ENCODE results near the gene TAMM41. TPM values are rescaled to one million over a fixed set of nuclear protein-coding genes. Genes with fewer than 3 reads are reported as not detected.

TAMM41 gene
- total and polyA plus RNA-seq, 4 donors, result 9.2 to 20.6 (median 13.0) TPM

- no peak for ATAC-seq (ENCODE audit: insufficient read depth, low FRiP score)
- Histone ChIP-seq H3K4me3 (no peak overlapping the region), H3K27ac (ENCODE audit: low read depth in 1 of 2, low read length in 1 of 2) (no peak overlapping the region), H3K36me3 (ENCODE audit: control insufficient read depth in 4 of 4, insufficient read depth in 4 of 4, low read length in 4 of 4) (no peaks in the 10 kb centered on the region), H3K27me3 (ENCODE audit: control insufficient read depth in 3 of 3, insufficient read depth in 3 of 3, low read length in 2 of 3) (no peaks in the 10 kb centered on the region), H3K9ac (ENCODE audit: insufficient read depth in 1 of 2, low read length in 2 of 2) (peak overlapping the region in 1 of 2 donors; percentile 78), H3K4me1 (ENCODE audit: control insufficient read depth in 5 of 5, insufficient read depth in 5 of 5, low read length in 5 of 5) (peaks cover 0 to 14% (median 6%) of the 10 kb centered on the region in 5 donors), H3K9me3 (ENCODE audit: control insufficient read depth in 4 of 4, insufficient read depth in 3 of 4, low read length in 3 of 4) (no peaks in the 10 kb centered on the region)
- 78% methylated on average over 10 of the region's 10 CpGs for WGBS, 2 donors
- TF ChIP-seq CTCF (IDR thresholded peaks at IDR 0.05; ENCODE audit: control extremely low read depth, extremely low read depth), result no peak
- DNase-seq, result no peak
These were observed 76.8 kb downstream of the TAMM41 start for GRCh38 chr3:11769704-11770476.

- Histone ChIP-seq H3K27me3 (ENCODE audit: control insufficient read depth in 3 of 3, insufficient read depth in 3 of 3, low read length in 2 of 3) (no peaks in the 10 kb centered on the region), H3K4me3 (no peak overlapping the region), H3K4me1 (ENCODE audit: control insufficient read depth in 5 of 5, insufficient read depth in 5 of 5, low read length in 5 of 5) (peaks cover 0 to 14% (median 6%) of the 10 kb centered on the region in 5 donors), H3K27ac (ENCODE audit: low read depth in 1 of 2, low read length in 1 of 2) (no peak overlapping the region), H3K9ac (ENCODE audit: insufficient read depth in 1 of 2, low read length in 2 of 2) (no peak overlapping the region), H3K9me3 (ENCODE audit: control insufficient read depth in 4 of 4, insufficient read depth in 3 of 4, low read length in 3 of 4) (no peaks in the 10 kb centered on the region), H3K36me3 (ENCODE audit: control insufficient read depth in 4 of 4, insufficient read depth in 4 of 4, low read length in 4 of 4) (no peaks in the 10 kb centered on the region)
- 96 to 97% methylated on average over 3 of the region's 3 CpGs for WGBS, 2 donors
- no peak for TF ChIP-seq CTCF (IDR thresholded peaks at IDR 0.05; ENCODE audit: control extremely low read depth, extremely low read depth)
- no peak for ATAC-seq (ENCODE audit: insufficient read depth, low FRiP score)
- DNase-seq, result no peak
These were observed 78.1 kb downstream of the TAMM41 start for GRCh38 chr3:11768604-11769003.

- H3K36me3 ChIP-seq (ENCODE audit: control insufficient read depth in 4 of 4, insufficient read depth in 4 of 4, low read length in 4 of 4), result no peaks in the 10 kb centered on the region
- ATAC-seq (ENCODE audit: insufficient read depth, low FRiP score) (no peak), DNase-seq (no peak)
- no peak overlapping the region for H3K27ac ChIP-seq (ENCODE audit: low read depth in 1 of 2, low read length in 1 of 2)
- no peak overlapping the region for H3K4me3 ChIP-seq
- H3K9ac ChIP-seq (ENCODE audit: insufficient read depth in 1 of 2, low read length in 2 of 2), result no peak overlapping the region
- no peak for TF ChIP-seq CTCF (IDR thresholded peaks at IDR 0.05; ENCODE audit: control extremely low read depth, extremely low read depth)
- peaks cover 0 to 3% (median under 1%) of the 10 kb centered on the region in 5 donors for H3K4me1 ChIP-seq (ENCODE audit: control insufficient read depth in 5 of 5, insufficient read depth in 5 of 5, low read length in 5 of 5)
- no peaks in the 10 kb centered on the region for H3K9me3 ChIP-seq (ENCODE audit: control insufficient read depth in 4 of 4, insufficient read depth in 3 of 4, low read length in 3 of 4)
- WGBS, 2 donors, result 56 to 69% methylated on average over 5 of the region's 5 CpGs
- H3K27me3 ChIP-seq (ENCODE audit: control insufficient read depth in 3 of 3, insufficient read depth in 3 of 3, low read length in 2 of 3), result no peaks in the 10 kb centered on the region
These were observed 81.7 kb downstream of the TAMM41 start for GRCh38 chr3:11764931-11765363.
